Spinal cord (tissue), 10 donors: ENCODE measurements around the gene NF2. TPM values are rescaled to one million over a fixed set of nuclear protein-coding genes. Genes with fewer than 3 reads are reported as not detected.

Source experiments
- DNase-seq, 6 donors: peaks; one replicate each; pipeline versions ENCODE4 v3.0.0 to v3.0.0-alpha.2; 2013 to 2015; ENCODE audit warnings: low spot score in 6 of 6, low read depth in 4 of 6
- H3K27ac ChIP-seq: one replicate; pipeline ENCODE4 v1.5.1; 2013; ENCODE audit warnings: low read depth, low read length, control low read depth
- H3K27me3 ChIP-seq: one replicate; pipeline ENCODE4 v1.6.1; 2013; ENCODE audit warnings: low read length; ENCODE audit not compliant: control insufficient read depth, insufficient read depth
- H3K36me3 ChIP-seq: one replicate; pipeline ENCODE4 v1.6.1; 2013; ENCODE audit warnings: low read length; ENCODE audit not compliant: control insufficient read depth, insufficient read depth
- H3K4me1 ChIP-seq: one replicate; pipeline ENCODE4 v1.6.1; 2013; ENCODE audit warnings: low read length; ENCODE audit not compliant: control insufficient read depth, insufficient read depth
- H3K4me3 ChIP-seq: one replicate; pipeline ENCODE4 v1.5.1; 2013; ENCODE audit warnings: low read depth, low read length, control low read depth
- H3K9me3 ChIP-seq: one replicate; pipeline ENCODE4 v1.6.1; 2013; ENCODE audit warnings: low read length; ENCODE audit not compliant: control insufficient read depth, insufficient read depth
- WGBS: methylation state at CpG from one replicate; pipeline ENCODE4 v1.1.5; 2013; ENCODE audit warnings: missing lambda C conversion rate; ENCODE audit not compliant: insufficient coverage; 5-methylcytosine and 5-hydroxymethylcytosine counted together
- polyA plus RNA-seq, 2 donors: library from polyadenylated mRNA; unstranded; fragments of 120-200 nt; gene quantifications; one replicate each; pipeline ENCODE4 v1.2.1, GENCODE V29; 2013; ENCODE audit not compliant: insufficient read length in 2 of 2
- total RNA-seq, 2 donors: library from RNA; depleted of rRNA in 1 of 2; stranded (reverse); fragments of 120-200 nt in 1 of 2; fragments of >200 nt in 1 of 2; gene quantifications; one replicate each; pipeline versions ENCODE4 v1.2.3 to v1.2.4, GENCODE V29; 2013 to 2014
- donor health status: healthy.

NF2 gene
- total and polyA plus RNA-seq, 4 donors = 35.4 to 48.7 (median 39.6) TPM

- Histone ChIP-seq H3K36me3 (peaks cover 61% of the 10 kb centered on the region), H3K4me3 (no peak overlapping the region), H3K4me1 (peaks cover 75% of the 10 kb centered on the region), H3K27me3 (no peaks in the 10 kb centered on the region), H3K9me3 (no peaks in the 10 kb centered on the region), H3K27ac (no peak overlapping the region)
- DNase-seq = no peak
- WGBS = 40% methylated on average over 1 of the region's 9 CpGs
These were observed 90.2 kb downstream of the NF2 start for GRCh38 chr22:29693671-29694070.

GRCh38 chr22:29695129-29695926 is 91.9 kb downstream of the NF2 start:
- peak in 2 of 6 donors; percentile 70 to 79 for DNase-seq
- Histone ChIP-seq H3K4me1 (peaks cover 65% of the 10 kb centered on the region), H3K4me3 (no peak overlapping the region), H3K27ac (no peak overlapping the region), H3K36me3 (peaks cover 61% of the 10 kb centered on the region), H3K27me3 (no peaks in the 10 kb centered on the region), H3K9me3 (no peaks in the 10 kb centered on the region)
- 79% methylated on average over 27 of the region's 33 CpGs for WGBS

- no peak overlapping the region for H3K27ac ChIP-seq
- peaks cover 69% of the 10 kb centered on the region for H3K4me1 ChIP-seq
These were observed 94.6 kb downstream of the NF2 start for GRCh38 chr22:29697853-29698598.

GRCh38 chr22:29700206-29700899 is 96.9 kb downstream of the NF2 start:
- peaks cover 72% of the 10 kb centered on the region for H3K4me1 ChIP-seq
- WGBS = 30% methylated on average over 15 of the region's 19 CpGs

More at GRCh38 chr22:29697853-29698598, 94.6 kb downstream of the NF2 start:
- H3K4me3 ChIP-seq = no peak overlapping the region
- H3K27me3 ChIP-seq = peaks cover 3% of the 10 kb centered on the region
- no peak for DNase-seq
- 76% methylated on average over 11 of the region's 16 CpGs for WGBS
- peaks cover 46% of the 10 kb centered on the region for H3K36me3 ChIP-seq
- no peaks in the 10 kb centered on the region for H3K9me3 ChIP-seq

GRCh38 chr22:29700900-29701154 is 97.4 kb downstream of the NF2 start:
- DNase-seq = no peak
- 27% methylated on average over 8 of the region's 9 CpGs for WGBS
- peaks cover 21% of the 10 kb centered on the region for H3K36me3 ChIP-seq
- H3K4me1 ChIP-seq = peaks cover 72% of the 10 kb centered on the region
- peaks cover 6% of the 10 kb centered on the region for H3K27me3 ChIP-seq
- H3K9me3 ChIP-seq = no peaks in the 10 kb centered on the region
- H3K4me3 ChIP-seq = no peak overlapping the region
- no peak overlapping the region for H3K27ac ChIP-seq

More at GRCh38 chr22:29700206-29700899, 96.9 kb downstream of the NF2 start:
- Histone ChIP-seq H3K27ac (peak overlapping the region; percentile 15), H3K9me3 (no peaks in the 10 kb centered on the region), H3K4me3 (no peak overlapping the region), H3K36me3 (peaks cover 26% of the 10 kb centered on the region), H3K27me3 (peaks cover 6% of the 10 kb centered on the region)
- peak in 2 of 6 donors; percentile 54 to 78 for DNase-seq

GRCh38 chr22:29701155-29701999 is 97.9 kb downstream of the NF2 start:
- DNase-seq = no peak
- H3K4me3 ChIP-seq = no peak overlapping the region
- no peaks in the 10 kb centered on the region for H3K9me3 ChIP-seq
- peaks cover 16% of the 10 kb centered on the region for H3K36me3 ChIP-seq
- peaks cover 6% of the 10 kb centered on the region for H3K27me3 ChIP-seq
- H3K4me1 ChIP-seq = peaks cover 77% of the 10 kb centered on the region
- H3K27ac ChIP-seq = peak overlapping the region; percentile 15
- 57% methylated on average over 14 of the region's 14 CpGs for WGBS

- Histone ChIP-seq H3K27ac (peak overlapping the region; percentile 49), H3K27me3 (peaks cover 6% of the 10 kb centered on the region), H3K9me3 (no peaks in the 10 kb centered on the region), H3K4me3 (no peak overlapping the region), H3K4me1 (peaks cover 86% of the 10 kb centered on the region), H3K36me3 (peaks cover 11% of the 10 kb centered on the region)
- 49% methylated on average over 12 of the region's 14 CpGs for WGBS
- DNase-seq = peak in 1 of 6 donors; percentile 53
These were observed 98.8 kb downstream of the NF2 start for GRCh38 chr22:29702000-29702930.

GRCh38 chr22:29702931-29703501 is 99.6 kb downstream of the NF2 start:
- DNase-seq = peak in 2 of 6 donors; percentile 72 to 79
- peaks cover 6% of the 10 kb centered on the region for H3K27me3 ChIP-seq
- H3K4me1 ChIP-seq = peaks cover 86% of the 10 kb centered on the region
- 27% methylated on average over 13 of the region's 19 CpGs for WGBS
- no peaks in the 10 kb centered on the region for H3K9me3 ChIP-seq
- peaks cover 3% of the 10 kb centered on the region for H3K36me3 ChIP-seq
- no peak overlapping the region for H3K4me3 ChIP-seq
- peak overlapping the region; percentile 83 for H3K27ac ChIP-seq
